OCI-LY1 (cell line): ENCODE measurements around the gene H6PD.

Experiments
- CTCF ChIP-seq: fragments of 200-600 bp; sonication (generic), shearing (Covaris generic); IDR thresholded peaks from 2 replicates; pipeline ENCODE4 v1.5.1; 2017; ENCODE audit warnings: mild to moderate bottlenecking, antibody characterized with exemption, low read length, moderate library complexity, mixed read lengths
- EZH2 ChIP-seq: fragments of 200-600 bp; sonication (generic), shearing (Covaris generic); IDR thresholded peaks from 2 replicates; pipeline ENCODE4 v1.8.0; 2017; ENCODE audit warnings: borderline replicate concordance, mixed run types, mild to moderate bottlenecking, antibody characterized with exemption, low read length, moderate library complexity, mixed read lengths

GRCh38 chr1:9204156-9204720, 30.3 kb upstream of the H6PD start:
- TF ChIP-seq CTCF (no peak), EZH2 (no peak)
